Astrocyte of the hippocampus (primary cell): ENCODE results near the gene VCL.
"Not testable (repeated sequence)": the region's sequence is repeated elsewhere in the genome, so short reads cannot be mapped to it uniquely, and the experiment has no call there.

Experiments used
- DNase-seq: peaks from one replicate; pipeline ENCODE4 v3.0.0; 2011; ENCODE audit warnings: low read depth, low spot score

Gene VCL

DNA sequence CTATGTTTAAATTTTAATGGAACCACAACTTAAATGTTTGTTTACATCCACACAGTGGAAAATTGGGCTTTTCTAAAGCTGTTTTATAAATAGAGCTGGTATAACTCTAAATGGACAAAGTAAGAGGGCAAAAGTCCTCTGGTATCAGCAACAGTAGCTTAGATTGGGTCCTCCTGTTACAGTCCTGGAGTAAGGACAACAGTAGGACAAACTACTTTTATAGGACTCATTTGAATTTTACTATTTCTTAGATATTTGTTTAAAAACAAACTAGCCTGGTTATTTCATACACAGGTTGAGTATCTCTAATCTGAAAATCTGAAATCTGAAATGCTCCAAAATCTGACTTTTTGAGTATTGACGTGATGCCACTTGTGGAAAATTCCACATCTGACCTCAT lies 8.4 kb downstream of the VCL start:
- DNase-seq = no peak

DNA sequence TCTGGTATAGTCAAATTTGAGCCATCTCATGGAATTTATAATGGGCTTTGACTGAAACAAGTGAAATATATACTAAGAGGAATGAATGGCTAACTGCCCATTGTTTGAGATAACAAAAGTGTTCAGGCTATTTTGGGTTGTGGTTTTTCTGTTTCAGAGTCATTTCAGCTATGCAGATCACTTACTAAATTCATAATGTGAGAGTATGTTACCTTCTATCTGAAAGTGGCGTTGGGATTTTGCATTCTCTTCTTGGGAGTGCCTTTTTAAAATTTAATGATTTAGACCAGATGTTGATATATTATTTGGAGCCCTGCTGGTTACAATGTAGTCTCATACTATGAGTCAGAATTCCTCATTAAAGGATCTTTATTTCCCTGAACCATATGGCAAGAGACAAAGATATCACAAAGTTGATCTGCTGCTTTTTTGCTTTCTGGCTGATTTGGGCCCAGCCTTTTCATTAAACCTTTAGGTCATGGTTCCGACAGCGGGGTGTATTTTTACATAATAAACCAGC lies 10.4 kb downstream of the VCL start:
- peak; percentile 55 for DNase-seq

DNA sequence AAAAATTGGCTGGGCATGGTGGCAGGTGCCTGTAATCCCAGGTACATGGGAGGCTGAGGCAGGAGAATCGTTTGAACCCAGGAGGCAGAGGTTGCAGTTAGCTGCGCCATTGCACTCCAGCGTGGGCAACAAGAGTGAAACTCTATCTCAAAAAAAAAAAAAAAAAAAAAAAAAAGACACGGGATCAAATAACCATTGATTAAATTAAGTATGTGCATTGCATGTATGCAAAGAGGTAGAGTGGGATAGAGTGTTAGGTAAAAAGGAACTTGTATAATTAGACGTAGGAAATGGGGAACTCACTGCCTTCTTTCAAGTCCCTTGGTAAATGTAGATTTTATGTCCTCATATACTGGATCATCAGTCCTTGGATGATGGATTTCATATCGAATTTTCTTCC lies 13.1 kb downstream of the VCL start:
- DNase-seq = no peak

DNA sequence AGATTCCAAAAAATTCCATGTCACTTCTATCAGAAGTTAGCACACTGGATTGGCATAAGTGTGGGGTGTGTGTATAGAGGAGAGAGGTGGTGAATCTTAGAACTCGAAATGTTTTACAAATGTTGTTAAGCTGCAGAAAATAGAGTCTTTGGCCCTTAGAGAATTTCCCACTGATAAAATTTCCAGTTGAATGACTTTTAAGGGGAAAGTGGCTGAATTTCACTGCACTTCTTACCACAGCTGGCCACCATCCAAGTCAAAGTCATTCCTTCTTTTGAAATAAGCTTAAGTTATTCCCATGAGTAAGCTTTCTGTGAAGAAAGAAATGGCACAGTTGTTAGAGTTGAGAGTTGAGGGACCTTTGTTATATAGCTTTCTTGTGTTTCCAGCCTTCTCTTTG lies 13.9 kb downstream of the VCL start:
- DNase-seq = peak; percentile 94

DNA sequence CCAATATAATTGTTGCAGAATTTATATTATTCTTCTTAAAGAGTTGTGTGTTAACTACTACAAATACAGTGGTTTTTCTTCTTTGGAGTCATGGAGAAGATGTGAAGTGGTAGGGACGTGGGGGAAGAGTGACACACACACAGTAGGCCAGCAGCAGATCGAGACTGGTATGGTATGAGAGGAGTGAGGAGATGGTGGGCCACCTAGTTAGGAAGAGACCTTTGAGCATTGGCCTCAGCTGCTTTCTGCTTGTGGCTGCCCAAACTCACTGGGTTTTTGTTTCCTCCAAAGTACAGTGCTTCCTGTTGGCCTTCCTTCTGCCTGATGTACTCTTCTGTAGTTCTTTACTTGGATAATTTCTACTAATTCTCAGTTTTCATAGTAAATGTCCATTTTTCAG lies 14.6 kb downstream of the VCL start:
- no peak for DNase-seq

DNA sequence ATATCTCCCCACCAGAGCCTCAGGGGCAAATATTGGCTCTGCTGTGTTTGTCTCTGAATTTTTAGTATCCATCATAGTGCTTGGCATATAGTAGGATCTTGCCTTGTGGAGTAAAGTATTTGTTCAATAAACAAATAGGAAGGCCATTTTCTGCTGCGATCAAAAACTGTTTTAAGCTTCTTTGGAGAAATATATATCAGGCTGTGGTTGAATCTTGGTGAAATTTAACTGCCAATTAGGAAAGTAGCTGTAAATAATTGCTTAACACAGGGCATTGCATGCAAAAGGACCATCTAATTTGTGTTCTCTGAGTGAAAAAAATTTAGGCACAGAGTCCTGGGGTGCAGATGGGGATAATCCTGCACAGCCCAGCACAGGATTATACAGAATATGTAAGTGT lies 15.1 kb downstream of the VCL start:
- DNase-seq = no peak

DNA sequence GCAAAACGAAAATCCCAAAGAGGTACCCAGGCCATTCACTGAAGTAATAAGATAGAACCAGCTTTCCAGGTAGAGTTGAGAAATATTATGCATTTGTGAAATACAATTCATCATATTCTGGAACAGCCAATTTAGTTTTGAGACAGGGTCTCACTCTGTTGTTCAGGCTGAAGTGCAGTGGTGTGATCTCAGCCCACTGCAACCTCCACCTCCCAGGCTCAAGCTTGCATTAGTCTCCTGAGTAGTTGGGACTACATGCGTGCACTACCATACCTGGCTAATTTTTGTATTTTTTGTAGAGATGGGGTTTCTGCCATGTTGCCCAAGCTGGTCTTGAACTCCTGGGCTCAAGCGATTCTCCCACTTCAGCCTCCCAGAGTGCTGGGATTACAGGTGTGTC lies 16.7 kb downstream of the VCL start:
- DNase-seq = not testable (repeated sequence)

DNA sequence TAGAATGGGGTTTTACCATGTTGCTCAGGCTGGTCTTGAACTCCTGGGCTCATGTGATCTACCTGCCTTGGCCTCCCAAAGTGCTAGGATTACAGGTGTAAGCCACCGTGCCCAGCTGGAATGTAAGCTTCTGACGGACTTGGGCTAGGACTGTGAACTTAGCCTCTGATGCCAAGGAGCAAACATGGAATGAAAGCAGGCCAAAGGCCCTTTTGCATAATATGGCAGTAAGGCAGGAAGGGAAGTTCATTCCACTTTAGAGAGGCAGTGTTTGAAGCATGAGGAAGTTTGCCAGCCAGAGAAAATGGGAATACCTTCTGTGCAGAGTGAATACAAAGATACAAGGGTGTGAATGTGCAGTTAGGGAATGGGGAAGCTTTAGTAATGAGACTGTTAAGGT lies 20.3 kb downstream of the VCL start:
- no peak for DNase-seq

DNA sequence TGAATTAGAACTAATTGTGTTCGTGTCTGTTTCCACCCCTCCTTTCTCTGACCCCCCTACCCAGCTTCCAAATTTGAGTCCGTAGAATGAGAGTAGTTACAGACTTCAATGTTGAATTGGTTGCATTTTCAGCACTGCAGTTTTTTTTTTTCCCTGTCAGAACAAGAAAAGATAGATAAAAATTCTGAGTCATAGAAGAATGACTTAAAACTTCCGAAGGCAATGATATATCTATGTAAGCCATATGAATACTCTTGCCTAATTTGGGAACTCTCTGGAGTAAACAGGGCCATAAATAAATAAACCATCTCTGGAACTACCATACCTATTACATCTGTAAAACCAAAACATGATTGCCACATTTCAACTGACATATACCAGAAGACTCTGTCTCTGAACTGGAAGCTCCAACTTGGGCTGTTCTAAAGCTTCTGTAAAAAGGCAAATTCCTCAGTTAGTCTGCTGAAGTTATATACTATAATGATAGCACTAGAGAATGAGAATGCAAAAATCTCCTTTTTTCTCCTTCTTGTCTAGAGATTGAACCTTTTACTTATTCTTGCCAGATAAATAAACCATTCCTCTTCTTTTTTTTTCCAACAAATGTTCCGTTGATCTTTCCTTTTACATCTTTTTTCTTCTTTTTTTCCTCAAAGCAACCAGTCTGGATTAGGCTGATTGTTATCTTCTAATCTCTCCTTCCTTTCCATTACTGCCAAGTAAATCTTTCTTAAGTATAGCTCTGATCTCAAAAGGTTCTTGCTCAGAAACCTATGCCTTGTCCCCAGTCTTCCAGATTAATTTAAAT lies 23.5 kb downstream of the VCL start:
- no peak for DNase-seq

DNA sequence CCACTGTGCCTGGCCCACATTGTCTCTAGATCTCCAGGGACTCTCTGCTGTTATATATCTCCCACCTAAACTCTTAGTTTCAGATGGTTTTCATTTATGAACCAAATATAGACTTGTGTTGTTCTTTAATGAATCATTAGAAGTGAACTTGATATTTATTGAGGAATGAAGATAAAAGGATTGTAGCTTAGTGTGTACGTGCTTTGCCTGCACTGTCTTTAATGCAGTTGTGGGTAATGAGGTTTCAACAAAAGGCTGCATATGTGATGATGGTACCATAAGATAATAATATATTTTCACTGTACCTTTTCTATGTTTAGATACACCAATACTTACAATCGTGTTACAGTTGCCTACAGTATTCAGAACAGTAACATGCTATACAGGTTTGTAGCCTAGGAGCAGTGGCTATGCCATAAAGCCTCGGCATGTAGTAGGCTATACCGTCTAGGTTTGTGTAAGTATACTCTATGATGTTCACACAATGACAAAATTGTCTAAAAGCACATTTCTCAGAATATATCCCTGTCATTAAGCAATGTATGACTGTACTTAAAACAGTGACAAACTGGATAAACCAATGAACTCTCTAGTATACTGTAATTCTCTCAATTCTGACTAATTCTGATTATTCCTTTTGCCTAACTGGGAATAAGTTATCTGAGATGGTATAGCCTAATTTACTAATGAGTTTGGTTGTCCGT lies 25.2 kb downstream of the VCL start:
- DNase-seq = no peak

DNA sequence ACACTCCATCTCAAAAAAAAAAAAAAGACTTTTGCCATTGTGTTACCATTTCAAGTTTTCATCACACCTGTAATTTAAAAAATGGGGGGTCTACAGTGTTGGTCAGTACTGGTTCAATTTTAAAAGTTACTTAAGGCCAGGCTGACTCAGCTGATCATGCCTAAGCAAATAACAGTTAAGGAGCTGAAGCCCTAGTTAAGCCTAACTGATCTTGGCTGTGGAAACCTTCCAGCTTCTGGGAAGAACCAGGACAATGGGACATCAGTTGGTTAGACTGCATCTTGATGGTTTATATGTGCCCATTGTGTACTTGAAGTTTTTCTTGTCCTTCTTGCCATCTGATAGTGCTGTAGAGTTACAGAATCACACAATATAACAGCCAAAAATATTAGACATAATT lies 26.7 kb downstream of the VCL start:
- DNase-seq = no peak

DNA sequence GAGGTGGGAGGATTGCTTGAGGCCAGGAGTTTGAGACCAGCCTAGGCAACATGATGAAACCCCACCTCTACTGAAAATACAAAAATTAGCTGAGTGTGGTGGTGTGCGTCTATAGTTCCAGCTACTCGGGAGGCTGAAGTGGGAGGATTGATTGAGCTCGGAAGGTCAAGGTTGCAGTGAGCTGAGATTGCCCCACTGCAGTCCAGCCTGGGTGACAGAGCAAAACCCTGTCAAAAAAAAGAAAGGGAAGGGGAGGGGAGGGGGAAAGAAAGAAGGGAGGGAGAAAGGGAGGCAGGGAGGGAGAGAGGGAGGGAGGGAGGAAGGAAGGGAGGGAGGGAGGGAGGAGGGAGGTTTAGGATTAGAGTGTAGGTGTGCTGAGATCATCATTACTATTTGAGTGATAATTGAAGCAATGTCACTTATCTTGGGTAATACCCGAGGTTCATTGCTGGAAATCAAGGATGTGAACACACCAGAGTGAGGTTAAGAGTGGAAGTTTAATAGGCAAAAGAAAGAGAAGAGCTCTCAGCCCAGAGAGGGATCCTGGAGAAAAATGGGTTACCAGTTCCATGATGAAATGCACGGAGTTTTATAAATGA lies 27.6 kb downstream of the VCL start:
- DNase-seq = no peak

DNA sequence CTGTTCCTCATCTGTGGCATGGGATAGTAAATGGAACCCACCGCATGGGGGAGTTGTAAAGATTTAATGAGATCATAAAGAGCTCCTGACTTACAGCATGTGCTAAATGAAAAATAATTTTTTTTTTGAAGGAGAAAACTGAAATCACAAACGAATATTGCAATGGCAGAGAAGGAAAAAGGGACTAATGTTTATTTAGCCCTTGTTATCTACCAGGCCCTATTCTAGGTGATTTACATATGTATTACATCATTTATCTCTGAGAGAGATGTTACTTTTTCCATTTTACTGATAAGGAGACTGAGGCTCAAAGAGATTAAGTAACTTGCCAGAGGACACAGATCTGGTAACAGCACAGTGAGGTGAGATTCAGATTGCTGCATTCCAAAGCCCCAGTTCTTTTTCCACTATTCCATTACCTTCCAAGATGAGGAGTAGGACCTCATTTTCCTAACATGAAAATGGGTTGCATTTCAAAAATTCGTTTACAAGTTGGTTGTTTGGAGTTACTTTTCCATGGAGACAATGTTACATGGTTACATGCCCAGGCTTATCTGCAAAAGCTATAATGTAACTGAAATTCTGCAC lies 28.6 kb downstream of the VCL start:
- no peak for DNase-seq

DNA sequence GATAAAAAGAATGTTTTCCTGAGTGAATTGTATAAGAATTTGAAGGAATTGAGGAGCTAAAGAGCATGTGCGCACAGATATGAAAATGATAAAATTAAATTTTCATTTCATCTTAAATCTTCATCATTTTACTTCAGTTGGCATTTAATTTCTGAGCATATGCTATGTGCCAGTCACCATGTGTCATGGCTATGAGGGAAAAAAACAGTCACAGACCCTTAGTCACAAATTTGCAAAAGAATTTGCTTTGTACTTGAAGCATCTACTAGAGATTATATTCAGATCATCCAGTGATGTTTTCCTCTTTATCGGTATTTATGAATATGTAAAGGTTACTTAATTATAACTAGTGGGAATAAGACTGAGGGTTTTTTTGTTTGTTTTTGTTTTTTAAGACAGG lies 29.8 kb downstream of the VCL start:
- no peak for DNase-seq

DNA sequence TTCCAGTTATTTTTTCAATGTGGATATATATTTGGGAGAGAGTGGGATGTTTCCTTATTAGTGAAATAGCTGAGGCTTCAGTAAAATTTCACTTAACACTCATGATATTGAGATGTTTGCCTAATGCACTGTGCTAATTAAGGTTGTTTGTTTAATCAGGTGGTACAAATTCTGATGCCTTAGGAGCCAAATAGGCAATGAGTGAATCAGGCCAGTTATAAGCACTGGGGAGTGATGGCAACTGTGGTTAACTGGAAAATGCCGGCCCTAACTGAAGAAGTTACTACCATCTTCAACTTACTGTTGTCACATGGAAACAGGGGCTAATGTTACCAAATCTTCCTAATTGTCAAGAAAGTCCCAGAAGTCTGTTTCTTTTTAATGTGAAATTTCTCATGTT lies 32.0 kb downstream of the VCL start:
- no peak for DNase-seq

DNA sequence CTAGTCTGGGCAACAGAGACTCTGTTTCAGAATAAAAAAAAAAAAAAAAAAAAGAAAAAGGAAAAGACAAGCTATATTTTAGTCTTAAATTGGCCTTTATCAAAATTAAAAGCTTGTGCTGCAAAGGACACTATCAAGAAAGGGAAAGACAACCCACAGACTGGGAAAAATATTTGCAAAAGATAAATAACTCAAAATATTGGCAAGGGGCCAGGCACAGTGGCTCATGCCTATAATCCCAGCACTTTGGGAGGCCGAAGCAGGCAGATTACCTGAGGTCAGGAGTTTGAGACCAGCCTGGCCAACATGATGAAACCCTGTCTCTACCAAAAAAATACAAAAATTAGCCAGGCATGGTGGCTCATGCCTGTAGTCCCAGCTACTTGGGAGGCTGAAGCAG lies 34.3 kb downstream of the VCL start:
- DNase-seq = not testable (repeated sequence)

DNA sequence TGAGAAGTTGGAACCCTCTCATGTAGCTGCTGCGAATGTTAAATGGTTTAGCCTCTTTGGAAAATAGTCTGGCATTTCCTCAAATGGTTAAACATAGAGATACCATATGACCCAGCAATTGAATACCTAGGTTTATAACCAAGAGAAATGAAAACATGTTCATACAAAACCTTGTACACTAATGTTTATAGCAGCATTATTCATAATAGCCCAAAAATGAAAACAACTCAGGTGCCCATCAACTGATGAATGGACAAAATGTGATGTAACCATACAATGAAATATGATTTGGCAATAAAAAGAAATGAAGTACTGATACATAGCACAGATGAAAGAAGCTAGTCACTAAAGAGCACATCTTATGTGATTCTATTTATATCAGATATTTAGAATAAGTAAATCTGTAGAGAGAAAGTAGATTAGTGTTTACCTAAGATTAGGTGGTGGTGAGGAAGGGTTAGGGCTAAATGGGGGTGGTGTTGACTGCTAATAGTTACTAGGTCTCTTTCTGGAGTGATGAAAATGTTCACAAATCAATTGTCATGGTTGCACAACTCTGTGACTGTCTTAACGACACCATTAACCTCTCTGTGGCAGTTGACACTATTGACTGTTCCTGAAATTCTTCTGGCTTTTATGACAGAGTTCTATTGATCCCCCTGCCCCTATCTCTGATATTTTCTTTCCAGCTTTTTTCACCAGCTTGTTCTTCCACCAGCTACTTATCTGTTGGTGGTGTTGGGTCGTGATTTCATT lies 35.2 kb downstream of the VCL start:
- no peak for DNase-seq

DNA sequence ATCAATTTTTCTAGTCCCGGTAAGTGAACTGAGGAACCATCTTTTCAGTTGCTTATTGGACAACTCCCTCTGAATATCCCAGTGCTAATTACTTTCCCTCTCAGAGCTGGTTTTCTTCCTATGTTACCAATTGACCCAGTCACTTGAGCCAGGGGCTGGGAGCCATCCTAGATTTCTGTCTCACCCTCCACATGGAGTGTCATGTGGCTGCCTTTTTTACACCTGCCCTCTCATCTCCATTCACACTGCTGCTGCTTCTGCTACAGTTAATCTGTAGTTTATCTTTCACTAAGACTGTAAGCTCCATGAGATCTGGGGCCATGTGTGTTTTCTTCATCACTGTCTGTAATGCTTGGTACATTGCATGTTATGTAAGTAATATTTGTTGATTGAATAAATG lies 35.8 kb downstream of the VCL start:
- no peak for DNase-seq

DNA sequence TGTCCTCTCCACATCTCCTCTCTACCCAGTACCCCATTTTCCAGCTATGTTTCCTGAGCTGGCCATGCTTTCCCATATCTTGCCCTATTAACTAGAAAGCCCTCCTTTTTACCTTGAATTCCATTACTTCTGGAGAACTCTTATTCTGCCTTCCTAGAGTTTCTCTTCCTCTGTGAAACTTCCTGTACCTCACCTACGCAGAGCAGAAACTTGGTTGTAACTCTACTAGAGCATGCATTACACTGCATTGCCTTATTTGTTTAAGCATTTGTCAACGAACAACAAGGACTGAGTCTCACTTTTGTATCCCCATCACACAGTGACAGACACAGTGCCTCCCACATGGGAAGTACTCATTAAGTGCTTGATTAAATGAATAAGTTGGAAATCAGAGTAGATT lies 36.4 kb downstream of the VCL start:
- DNase-seq = no peak

DNA sequence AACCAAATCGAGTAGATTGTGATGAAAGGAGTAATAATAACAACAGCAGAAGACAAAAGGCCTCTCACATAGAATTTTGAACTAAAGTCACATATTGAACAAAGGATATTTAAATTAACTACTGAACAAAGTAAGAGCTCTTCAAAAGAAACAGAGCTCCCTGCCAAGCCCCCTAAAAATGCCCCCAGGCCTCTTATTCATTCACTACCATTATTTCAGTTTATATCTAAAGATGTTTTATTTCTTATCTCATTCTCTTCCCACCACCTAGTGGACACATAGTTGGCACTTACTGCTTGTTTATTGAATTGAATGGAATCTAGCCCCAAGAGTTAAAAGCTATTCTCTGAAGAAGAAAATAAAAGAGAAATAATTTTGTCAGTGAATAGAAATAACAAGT lies 37.4 kb downstream of the VCL start:
- peak; percentile 69 for DNase-seq

DNA sequence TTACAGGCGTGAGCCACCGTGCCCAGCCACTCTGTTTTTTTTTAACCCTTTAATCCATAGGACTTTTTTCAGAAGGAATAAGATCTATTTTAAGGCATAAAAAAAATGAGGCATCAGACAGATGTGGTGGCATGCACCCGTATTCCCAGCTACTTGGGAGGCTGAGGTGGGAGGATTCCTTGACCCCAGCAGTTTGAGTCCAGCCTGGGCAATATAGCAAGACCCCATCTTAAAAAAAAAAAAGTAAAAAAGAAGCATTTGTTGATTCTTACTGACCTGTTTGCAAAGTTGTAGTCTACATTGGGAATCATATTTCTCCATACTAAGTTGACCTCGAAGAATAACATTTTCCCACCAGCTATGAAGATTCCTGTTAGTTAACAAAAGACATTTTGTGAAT lies 38.6 kb downstream of the VCL start:
- DNase-seq = no peak
